GM12872 (cell line): ENCODE results near the gene DNAH8.

Experiments
- TF ChIP-seq, protein P1 (sequence below): IDR thresholded peaks from 3 replicates; pipeline ENCODE4 v1.5.1; 2011; ENCODE audit warnings: low read depth, mild to moderate bottlenecking, low read length, moderate library complexity; ENCODE audit not compliant: insufficient read depth

DNAH8 gene

DNA sequence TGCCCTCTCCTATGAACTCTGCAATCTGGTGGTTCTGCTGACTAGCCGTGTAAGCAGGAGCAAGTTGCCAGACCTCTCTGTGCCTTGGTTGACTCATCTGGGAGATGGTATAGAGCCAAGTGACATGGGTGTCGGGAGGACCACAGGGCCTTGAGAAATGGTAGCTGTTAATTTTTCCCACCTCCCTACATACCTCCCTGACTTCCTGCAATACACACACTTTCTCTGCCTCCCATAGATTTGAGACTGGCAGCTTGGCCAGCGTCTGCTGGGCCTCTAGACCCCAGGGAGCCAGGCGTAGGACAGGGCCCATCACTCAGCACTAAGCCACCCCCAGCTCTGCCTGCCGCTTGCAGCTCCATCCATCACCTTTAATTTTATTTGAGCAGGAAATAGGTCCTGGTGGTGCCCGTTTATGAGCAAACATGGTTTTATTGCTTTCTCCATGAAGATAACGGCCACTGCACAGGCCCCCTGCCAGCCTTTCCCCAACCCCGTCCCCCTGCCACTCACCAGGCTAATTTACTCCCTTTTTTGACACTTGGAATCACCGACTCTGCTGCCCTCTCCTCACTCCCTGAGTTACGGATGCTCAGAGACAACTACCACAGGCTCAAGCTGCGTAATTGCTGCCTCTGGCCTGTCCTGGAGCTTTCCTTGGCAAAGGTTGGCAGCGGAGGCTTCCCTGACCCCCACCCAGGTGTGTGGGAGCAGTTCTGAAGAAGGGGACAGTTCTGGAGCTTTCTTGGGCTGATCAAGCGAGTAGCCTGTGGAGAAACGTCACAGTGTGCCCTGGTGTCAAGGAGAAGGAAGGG, 344.6 kb downstream of the DNAH8 start:
- TF ChIP-seq, protein P1, sequence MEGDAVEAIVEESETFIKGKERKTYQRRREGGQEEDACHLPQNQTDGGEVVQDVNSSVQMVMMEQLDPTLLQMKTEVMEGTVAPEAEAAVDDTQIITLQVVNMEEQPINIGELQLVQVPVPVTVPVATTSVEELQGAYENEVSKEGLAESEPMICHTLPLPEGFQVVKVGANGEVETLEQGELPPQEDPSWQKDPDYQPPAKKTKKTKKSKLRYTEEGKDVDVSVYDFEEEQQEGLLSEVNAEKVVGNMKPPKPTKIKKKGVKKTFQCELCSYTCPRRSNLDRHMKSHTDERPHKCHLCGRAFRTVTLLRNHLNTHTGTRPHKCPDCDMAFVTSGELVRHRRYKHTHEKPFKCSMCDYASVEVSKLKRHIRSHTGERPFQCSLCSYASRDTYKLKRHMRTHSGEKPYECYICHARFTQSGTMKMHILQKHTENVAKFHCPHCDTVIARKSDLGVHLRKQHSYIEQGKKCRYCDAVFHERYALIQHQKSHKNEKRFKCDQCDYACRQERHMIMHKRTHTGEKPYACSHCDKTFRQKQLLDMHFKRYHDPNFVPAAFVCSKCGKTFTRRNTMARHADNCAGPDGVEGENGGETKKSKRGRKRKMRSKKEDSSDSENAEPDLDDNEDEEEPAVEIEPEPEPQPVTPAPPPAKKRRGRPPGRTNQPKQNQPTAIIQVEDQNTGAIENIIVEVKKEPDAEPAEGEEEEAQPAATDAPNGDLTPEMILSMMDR, result no peak

DNA sequence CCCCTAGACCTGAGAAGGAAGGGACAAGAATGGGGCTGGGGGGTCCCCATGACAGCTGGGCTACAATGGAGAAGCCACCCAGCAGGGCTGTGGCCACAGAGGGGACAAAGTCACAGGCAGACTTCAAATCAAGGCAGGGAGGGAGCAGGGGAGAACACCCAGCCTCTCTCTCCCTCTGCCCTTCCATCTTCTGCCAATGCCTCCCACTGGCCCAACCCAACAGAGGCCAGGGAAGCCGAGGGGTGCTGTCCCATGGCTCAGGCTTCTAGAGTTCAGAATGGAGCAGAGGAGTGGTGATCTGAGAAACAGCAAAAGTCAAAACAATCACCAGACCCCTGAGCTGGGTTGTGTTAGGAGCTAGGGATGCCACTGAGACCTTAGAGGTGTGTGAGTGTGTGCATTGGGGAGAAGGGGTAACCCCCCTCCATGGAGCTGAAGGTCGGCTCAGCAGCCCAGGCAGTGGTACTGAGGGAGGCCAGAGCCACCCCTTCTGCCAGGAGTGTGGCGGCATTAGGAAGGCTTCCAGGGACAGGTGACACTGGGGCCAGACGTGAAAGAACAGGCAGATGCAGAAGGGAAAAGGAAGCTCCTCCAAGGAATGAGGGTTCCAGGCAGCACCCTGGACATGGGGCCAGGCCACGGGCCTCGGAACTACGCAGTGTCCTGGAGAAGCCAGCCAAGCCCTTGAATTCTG, 345.5 kb downstream of the DNAH8 start:
- TF ChIP-seq, protein P1, result no peak

DNA sequence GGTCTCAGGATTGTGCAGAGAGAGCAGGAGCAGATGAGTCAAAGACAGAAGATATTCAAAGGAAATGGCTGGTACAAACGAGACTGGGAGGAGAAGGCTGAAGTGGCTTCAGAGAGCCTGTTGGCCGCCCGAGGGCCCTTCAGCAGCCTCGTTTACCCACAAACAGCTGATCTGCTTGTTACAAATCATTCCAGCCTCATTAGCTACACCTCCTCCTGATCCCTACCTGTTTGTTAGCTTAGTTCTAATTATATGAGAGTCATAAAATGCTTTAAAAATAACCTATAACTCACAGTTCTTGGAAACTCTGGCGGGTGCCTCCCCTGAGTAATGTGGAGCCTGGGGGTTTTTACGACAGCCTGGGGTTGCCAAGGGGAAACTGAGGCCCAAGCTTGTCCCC, 346.1 kb downstream of the DNAH8 start:
- TF ChIP-seq, protein P1, result no peak

DNA sequence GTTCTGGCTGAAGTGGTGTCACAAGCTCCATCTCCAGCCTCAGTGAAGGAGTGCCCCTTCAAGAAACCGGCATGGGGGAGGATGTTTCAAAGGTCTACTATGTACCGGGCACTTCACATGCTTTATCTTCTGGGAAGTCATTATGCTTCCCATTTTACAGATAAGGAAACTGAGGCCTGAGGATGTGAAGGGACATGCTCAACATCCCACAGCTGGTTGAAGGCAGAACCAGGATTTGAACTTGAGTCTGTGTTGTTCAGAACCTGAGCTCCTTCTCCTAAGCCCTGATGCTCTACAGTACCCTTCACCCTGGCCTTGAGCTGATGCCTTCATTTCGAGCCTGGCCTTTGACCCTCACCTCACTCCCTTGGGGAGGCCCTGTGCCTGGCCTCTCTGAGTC, 346.5 kb downstream of the DNAH8 start:
- TF ChIP-seq, protein P1, result no peak

DNA sequence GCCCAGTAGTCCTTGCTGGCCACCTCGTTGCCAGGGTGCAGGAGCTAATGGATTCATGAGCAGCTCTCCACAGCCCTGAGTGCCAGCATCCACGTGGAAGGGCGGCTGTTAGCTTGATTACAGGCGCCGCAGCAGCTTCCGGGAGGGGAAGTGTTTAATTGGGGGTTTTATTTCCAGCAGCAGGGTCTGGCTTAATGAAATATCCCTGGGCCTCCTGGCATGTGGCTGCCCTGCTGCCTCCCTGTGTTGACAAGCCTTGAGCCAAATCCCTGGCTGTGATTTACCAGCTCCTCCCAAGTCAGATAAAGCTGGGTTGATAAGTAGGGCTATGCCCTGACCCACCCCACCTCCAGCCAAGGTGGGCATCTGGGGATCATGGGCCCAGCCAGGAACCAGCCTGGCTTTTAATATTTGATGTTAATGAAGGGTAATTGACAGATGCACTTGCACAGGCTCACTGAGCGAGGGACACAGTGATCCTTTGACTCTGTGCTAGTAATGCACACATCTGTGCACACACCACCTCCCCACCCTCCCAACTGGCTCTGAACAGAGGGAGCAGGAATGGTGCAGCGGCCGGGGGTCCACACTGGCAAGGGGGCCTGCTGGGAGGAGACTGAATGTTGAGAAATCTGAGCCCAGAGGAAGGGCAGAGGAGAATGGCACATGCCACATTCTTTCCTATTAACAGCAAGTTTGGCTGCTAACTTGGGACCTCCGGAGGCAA, 347.1 kb downstream of the DNAH8 start:
- TF ChIP-seq, protein P1, result no peak

DNA sequence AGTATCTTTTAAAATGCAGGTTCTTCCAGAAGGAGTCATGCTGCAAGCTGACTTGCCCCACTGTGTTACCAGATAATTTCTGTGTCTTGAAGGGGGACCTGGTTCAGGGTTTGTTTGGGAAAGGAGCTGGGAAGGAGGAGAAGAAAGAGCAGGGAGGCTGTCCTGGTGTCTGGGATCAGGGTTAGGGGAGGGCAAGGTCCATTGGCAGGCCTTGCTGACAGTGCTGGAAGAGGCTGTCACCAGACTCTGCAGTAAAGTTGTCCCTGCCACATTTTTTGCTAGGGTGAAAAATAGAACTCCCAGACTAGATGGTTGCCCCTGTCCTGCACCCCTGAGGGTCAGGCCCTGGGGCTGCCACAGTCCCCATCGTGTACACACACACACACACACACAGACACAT, 348.4 kb downstream of the DNAH8 start:
- TF ChIP-seq, protein P1, result no peak

DNA sequence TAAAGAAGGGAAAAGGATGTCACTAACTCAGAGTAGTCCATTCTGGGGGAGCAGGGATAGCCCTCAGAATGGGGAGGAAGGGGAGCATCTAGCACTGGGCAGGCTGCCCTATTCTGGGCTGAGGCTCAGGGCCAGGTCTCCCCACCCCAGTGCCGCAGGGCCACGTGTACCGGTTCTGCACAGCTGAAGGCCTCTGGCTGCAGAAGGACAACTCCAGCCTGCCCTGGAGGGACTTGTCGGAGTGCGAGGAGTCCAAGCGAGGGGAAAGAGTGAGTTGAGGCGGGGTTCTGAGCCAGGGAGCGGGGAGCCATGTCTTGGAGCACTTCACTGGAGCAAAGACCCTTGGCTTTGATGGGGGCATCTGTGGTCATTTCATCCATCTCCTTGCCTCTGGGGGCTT, 350.4 kb downstream of the DNAH8 start:
- TF ChIP-seq, protein P1, result no peak
